GM23248 (cell line): ENCODE results near the gene NAGPA. TPM values are rescaled to one million over a fixed set of nuclear protein-coding genes. Genes with fewer than 3 reads are reported as not detected.
A peak's percentile ranks its signal among the peaks of the same experiment; 100 is the strongest.

Experiments used
- DNase-seq: peaks from one replicate; pipeline ENCODE4 v3.0.0-alpha.2; 2015
- H2AFZ ChIP-seq: fragments of 200-600 bp; sonication (generic); 2 replicates; pipeline ENCODE4 v1.6.1; 2016; ENCODE audit warnings: antibody characterized with exemption
- H3F3A ChIP-seq: fragments of 200-600 bp; sonication (generic); 2 replicates; pipeline ENCODE4 v1.6.1; 2016; ENCODE audit warnings: mild to moderate bottlenecking, antibody characterized with exemption, mixed run types; ENCODE audit not compliant: insufficient read depth
- H3K27ac ChIP-seq: fragments of 200-600 bp; sonication (generic); 2 replicates; pipeline ENCODE4 v1.5.1; 2016; ENCODE audit warnings: mild to moderate bottlenecking
- H3K27me3 ChIP-seq: fragments of 200-600 bp; sonication (generic); replicated peaks from 2 replicates; pipeline ENCODE4 v1.6.1; 2016; ENCODE audit warnings: mild to moderate bottlenecking; ENCODE audit not compliant: insufficient read depth
- H3K36me3 ChIP-seq: fragments of 200-600 bp; sonication (generic); 2 replicates; pipeline ENCODE4 v1.6.1; 2016; ENCODE audit warnings: low read depth, mild to moderate bottlenecking
- H3K4me1 ChIP-seq: fragments of 200-600 bp; sonication (generic); 2 replicates; pipeline ENCODE4 v1.6.1; 2016; ENCODE audit warnings: mild to moderate bottlenecking; ENCODE audit not compliant: insufficient read depth
- H3K4me2 ChIP-seq: fragments of 200-600 bp; sonication (generic); one replicate; pipeline ENCODE4 v1.6.1; 2016; ENCODE audit warnings: mild to moderate bottlenecking; ENCODE audit not compliant: unreplicated experiment
- H3K4me3 ChIP-seq: fragments of 200-600 bp; sonication (generic); 2 replicates; pipeline ENCODE4 v1.5.1; 2016; ENCODE audit warnings: mild to moderate bottlenecking
- H3K79me2 ChIP-seq: fragments of 200-600 bp; sonication (generic); 2 replicates; pipeline ENCODE4 v1.6.1; 2016; ENCODE audit warnings: mild to moderate bottlenecking; ENCODE audit not compliant: insufficient read depth
- H3K9ac ChIP-seq: fragments of 200-600 bp; sonication (generic); 2 replicates; pipeline ENCODE4 v1.6.1; 2016; ENCODE audit warnings: mild to moderate bottlenecking
- H3K9me2 ChIP-seq: fragments of 200-600 bp; sonication (generic); 2 replicates; pipeline ENCODE4 v1.6.1; 2016; ENCODE audit warnings: mixed run types, mild to moderate bottlenecking, moderate library complexity; ENCODE audit not compliant: insufficient read depth
- H3K9me3 ChIP-seq: fragments of 200-600 bp; sonication (generic); one replicate; pipeline ENCODE4 v1.6.1; 2017; ENCODE audit warnings: low read depth
- H4K20me1 ChIP-seq: fragments of 200-600 bp; sonication (generic); 2 replicates; pipeline ENCODE4 v1.6.0; 2016; ENCODE audit not compliant: insufficient read depth
- EZH2 ChIP-seq: fragments of 200-600 bp; sonication (generic); IDR thresholded peaks from 2 replicates; pipeline ENCODE4 v1.6.1; 2018; ENCODE audit warnings: antibody characterized with exemption, mild to moderate bottlenecking; ENCODE audit not compliant: insufficient read depth, poor library complexity, severe bottlenecking
- EZH2phosphoT487 ChIP-seq: fragments of 200-600 bp; sonication (generic); IDR thresholded peaks from 2 replicates; pipeline ENCODE4 v1.6.1; 2018; ENCODE audit warnings: antibody characterized with exemption, moderate library complexity, mild to moderate bottlenecking, low read depth; ENCODE audit not compliant: insufficient read depth
- WGBS, 2 experiments: methylation state at CpG; one replicate each; pipeline ENCODE4 v1.1.6; 2015 to 2017; ENCODE audit warnings: low lambda C conversion rate in 2 of 2, low coverage in 1 of 2; ENCODE audit errors: missing lambda C conversion rate in 2 of 2; 5-methylcytosine and 5-hydroxymethylcytosine counted together
- in situ Hi-C: fragments of 300-500 bp; cut with MboI; formaldehyde crosslinking; loops from 2 replicates; pipeline ENCODE4 v1.15.0; 2020
- polyA plus RNA-seq: library from polyadenylated mRNA; unstranded; fragments of >200 nt; fragmentation: Nextera tagmentation; extraction: Ambion mirVana; gene quantifications from 2 replicates; pipeline ENCODE4 v1.2.1, GENCODE V29; 2016
- total RNA-seq: library from RNA; depleted of rRNA; stranded (reverse); fragments of >200 nt; shearing (Covaris generic); gene quantifications from 2 replicates; pipeline ENCODE4 v1.2.3, GENCODE V29; 2014

NAGPA gene
- total and polyA plus RNA-seq, 2 experiments from 2014 or later: 16.3 to 61.0 TPM

DNA sequence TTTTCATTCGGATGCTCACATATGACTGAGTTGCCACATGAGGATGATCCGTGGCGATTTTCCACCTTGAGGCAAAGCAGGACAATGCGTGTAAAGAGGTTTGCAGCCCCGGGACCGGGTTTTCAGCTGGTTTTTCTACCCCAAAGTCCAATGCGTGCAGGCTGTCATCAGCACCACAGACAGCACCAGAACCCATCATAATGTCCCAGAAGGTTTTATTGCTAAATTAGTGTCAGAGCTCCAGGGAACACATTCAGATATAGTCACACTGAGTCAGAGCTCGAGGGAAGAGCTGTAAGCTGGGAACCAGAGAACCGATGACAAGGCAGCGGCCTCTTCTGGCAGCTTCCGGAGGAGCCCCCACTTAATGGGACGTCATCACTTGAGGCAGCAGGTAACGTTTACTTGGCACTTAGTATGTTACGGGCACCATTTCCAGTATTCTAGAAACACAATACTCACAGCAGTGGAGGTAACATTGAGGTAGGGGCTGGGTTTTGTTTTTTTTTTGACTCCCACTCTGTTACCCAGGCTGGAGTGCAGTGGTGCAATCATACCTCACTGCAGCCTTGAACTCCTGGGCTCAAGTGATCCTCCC, 8.9 kb upstream of the NAGPA start:
- Histone ChIP-seq H4K20me1 (no peaks in the 10 kb centered on the region), H3K27me3 (0 out of 2 replicates have a peak, but pooled peaks cover 5% of the 10 kb centered on the region), H3K4me3 (no peak overlapping the region), H3K9ac (no peak overlapping the region), H3K9me3 (no peaks in the 10 kb centered on the region), H3F3A (no peaks in the 10 kb centered on the region), H3K79me2 (no peaks in the 10 kb centered on the region), H3K4me1 (no peaks in the 10 kb centered on the region), H3K4me2 (no peak overlapping the region), H2AFZ (no peak overlapping the region), H3K36me3 (no peaks in the 10 kb centered on the region), H3K9me2 (no peaks in the 10 kb centered on the region), H3K27ac (no peak overlapping the region)
- in situ Hi-C loops: no loop called here
- 60 to 68% methylated on average over 14 of the region's 14 CpGs for WGBS, 2 experiments
- peak; percentile 47 for DNase-seq
- no peak for TF ChIP-seq EZH2phosphoT487
- no peak for TF ChIP-seq EZH2

DNA sequence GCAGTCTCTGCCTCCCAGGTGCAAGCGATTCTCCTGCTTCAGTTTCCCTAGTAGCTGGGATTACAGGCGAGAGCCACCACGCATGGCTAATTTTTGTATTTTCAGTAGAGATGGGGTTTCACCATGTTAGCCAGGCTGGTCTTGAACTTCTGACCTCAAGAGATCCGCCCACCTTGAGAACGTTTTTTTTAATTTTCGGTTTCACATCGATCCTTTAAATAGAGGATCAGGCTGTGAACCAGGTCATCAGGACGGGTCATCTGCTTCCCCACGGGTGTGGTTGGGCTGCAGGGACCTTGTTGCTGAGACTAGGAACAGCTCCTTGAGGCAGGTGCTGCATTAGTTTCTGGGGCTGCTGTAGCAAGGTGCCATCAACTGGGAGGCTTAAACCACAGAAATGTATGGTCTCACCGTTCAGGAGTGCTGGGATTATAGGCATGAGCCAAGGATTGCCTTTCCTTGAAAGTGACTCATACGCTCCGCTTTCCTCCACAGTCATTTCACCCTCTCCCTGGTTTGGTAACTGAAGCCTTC, 7.9 kb upstream of the NAGPA start:
- 76 to 80% methylated on average over 10 to 12 of the region's 12 CpGs for WGBS, 2 experiments
- H2AFZ ChIP-seq: no peak overlapping the region
- no peaks in the 10 kb centered on the region for H3K9me2 ChIP-seq
- H3K4me3 ChIP-seq: no peak overlapping the region
- no peak overlapping the region for H3K27ac ChIP-seq
- TF ChIP-seq EZH2: no peak
- TF ChIP-seq EZH2phosphoT487: no peak
- 0 out of 2 replicates have a peak, but pooled peaks cover 5% of the 10 kb centered on the region for H3K27me3 ChIP-seq
- H3K4me2 ChIP-seq: no peak overlapping the region
- H4K20me1 ChIP-seq: no peaks in the 10 kb centered on the region
- no peaks in the 10 kb centered on the region for H3K79me2 ChIP-seq
- H3K9ac ChIP-seq: no peak overlapping the region
- in situ Hi-C loops: no loop called here
- no peaks in the 10 kb centered on the region for H3K9me3 ChIP-seq
- DNase-seq: peak; percentile 52
- H3F3A ChIP-seq: no peaks in the 10 kb centered on the region
- no peaks in the 10 kb centered on the region for H3K4me1 ChIP-seq
- no peaks in the 10 kb centered on the region for H3K36me3 ChIP-seq

DNA sequence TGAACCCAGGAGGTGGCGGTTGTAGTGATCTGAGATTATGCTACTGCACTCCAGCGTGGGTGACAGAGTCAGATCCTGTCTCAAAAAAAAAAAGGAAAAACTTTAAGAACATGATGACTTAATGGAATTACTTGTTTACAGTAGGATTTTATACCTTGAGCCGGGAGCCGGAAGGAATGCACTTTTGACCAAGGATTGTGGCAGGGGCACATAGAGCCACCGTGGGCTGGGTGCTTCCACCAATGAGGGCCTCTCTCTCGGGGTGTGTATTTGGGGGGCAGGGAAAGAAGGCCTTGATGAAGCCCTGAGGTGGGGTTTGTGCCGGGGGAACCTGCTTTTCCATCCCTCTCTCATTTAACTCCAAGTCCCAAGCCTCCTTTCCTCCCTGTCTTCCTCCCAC, 6.7 kb upstream of the NAGPA start:
- Histone ChIP-seq H3K27me3 (0 out of 2 replicates have a peak, but pooled peaks cover 5% of the 10 kb centered on the region), H3K4me3 (no peak overlapping the region), H3K4me1 (no peaks in the 10 kb centered on the region), H3K79me2 (no peaks in the 10 kb centered on the region), H3K9me3 (no peaks in the 10 kb centered on the region), H2AFZ (no peak overlapping the region), H3F3A (no peaks in the 10 kb centered on the region), H3K36me3 (no peaks in the 10 kb centered on the region), H3K9ac (no peak overlapping the region), H3K9me2 (no peaks in the 10 kb centered on the region), H3K27ac (no peak overlapping the region), H3K4me2 (no peak overlapping the region), H4K20me1 (no peaks in the 10 kb centered on the region)
- 77 to 81% methylated on average over 7 of the region's 7 CpGs for WGBS, 2 experiments
- TF ChIP-seq EZH2: no peak
- in situ Hi-C loops: no loop called here
- no peak for DNase-seq

DNA sequence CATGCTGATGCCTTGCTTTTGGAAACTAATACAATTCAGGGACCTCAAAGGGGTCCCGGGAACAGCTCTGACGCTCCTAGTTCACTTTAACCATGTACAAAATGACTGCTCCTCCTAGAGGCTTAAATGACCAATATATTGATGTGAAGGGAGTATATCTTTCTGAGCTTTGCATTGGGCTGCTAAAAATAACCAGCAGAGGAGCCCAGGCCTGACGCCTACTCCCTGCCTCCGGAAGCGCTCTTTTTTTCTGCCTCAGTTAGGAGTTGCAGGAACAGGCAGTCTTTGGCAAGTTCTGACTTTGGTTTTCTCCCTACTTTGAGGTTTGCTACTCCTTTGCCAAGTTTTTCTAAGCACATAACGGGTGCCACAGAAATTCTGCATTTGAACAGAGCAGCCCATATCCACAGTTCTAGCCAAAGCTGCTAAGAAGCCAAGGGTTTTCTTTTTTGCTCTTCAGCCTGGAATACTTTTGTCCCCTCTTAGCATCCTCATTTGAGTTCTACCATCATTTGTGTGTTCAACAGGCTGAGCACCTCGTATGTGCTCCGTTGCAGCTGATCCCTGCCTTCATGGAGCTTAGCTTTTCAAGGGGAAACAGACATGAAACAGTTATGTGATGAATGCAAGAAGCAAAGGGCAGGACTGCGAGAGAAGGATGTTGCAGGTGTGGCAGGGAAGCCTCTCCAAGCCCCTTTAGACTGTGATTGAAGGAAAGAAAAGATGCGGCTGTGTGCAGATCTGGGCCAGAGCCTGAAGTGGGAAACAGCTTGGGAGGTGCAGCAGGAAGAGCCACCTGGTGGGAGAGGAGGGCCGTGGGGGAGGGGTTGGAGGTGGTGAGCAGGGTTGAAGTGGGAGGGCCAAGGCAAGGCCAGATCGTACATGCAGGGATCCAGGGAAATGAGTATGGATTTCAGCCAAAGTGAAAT, 2.8 kb upstream of the NAGPA start:
- no peak overlapping the region for H3K9ac ChIP-seq
- H4K20me1 ChIP-seq: no peaks in the 10 kb centered on the region
- no peak overlapping the region for H3K27ac ChIP-seq
- peaks cover 10% of the 10 kb centered on the region for H3K4me1 ChIP-seq
- no peak for DNase-seq
- H3K79me2 ChIP-seq: 0 out of 2 replicates have a peak, but pooled peaks cover 4% of the 10 kb centered on the region
- no peak overlapping the region for H2AFZ ChIP-seq
- 0 out of 2 replicates have a peak, but pooled peaks cover 5% of the 10 kb centered on the region for H3K27me3 ChIP-seq
- no peaks in the 10 kb centered on the region for H3F3A ChIP-seq
- H3K4me3 ChIP-seq: no peak overlapping the region
- H3K9me3 ChIP-seq: no peaks in the 10 kb centered on the region
- WGBS, 2 experiments: 48 to 52% methylated on average over 11 to 12 of the region's 12 CpGs
- in situ Hi-C loops: no loop called here
- H3K9me2 ChIP-seq: no peaks in the 10 kb centered on the region
- no peak for TF ChIP-seq EZH2
- TF ChIP-seq EZH2phosphoT487: no peak
- no peak overlapping the region for H3K4me2 ChIP-seq
- H3K36me3 ChIP-seq: no peaks in the 10 kb centered on the region
